GM12891 (cell line): ENCODE measurements around the gene PTPRG.
A peak's percentile ranks its signal among the peaks of the same experiment; 100 is the strongest.

Experiments used
- DNase-seq: peaks from one replicate; pipeline ENCODE4 v3.0.0; 2011; ENCODE audit warnings: low spot score; ENCODE audit not compliant: insufficient read length
- FAIRE-seq: peaks from 2 replicates; lab custom pipeline; 2011; peaks lifted over from hg19 to GRCh38; lab: Jason Lieb, UNC
- PAX5 ChIP-seq: IDR thresholded peaks from 2 replicates; pipeline ENCODE4 v1.6.1; 2011; ENCODE audit warnings: low read length, moderate library complexity, mild to moderate bottlenecking; ENCODE audit not compliant: insufficient read depth, severe bottlenecking
- POLR2A ChIP-seq: IDR thresholded peaks from 2 replicates; pipeline ENCODE4 v1.6.1; 2011; ENCODE audit warnings: low read depth, low read length, control low read depth
- POLR2AphosphoS5 ChIP-seq: IDR thresholded peaks from 2 replicates; pipeline ENCODE4 v1.6.1; 2011; ENCODE audit warnings: low read depth, low read length, control low read depth
- POU2F2 ChIP-seq: IDR thresholded peaks from 2 replicates; pipeline ENCODE4 v1.6.1; 2011; ENCODE audit warnings: low read depth, mild to moderate bottlenecking, control low read depth, low read length, moderate library complexity
- SPI1 ChIP-seq: IDR thresholded peaks from 2 replicates; pipeline ENCODE4 v1.6.1; 2011; ENCODE audit warnings: low read depth, low read length, control low read depth
- TAF1 ChIP-seq: IDR thresholded peaks from 2 replicates; pipeline ENCODE4 v1.6.1; 2011; ENCODE audit warnings: low read depth, low read length, control low read depth

PTPRG gene

GRCh38 chr3:61853912-61854311 is 292.5 kb downstream of the PTPRG start:
- TF ChIP-seq TAF1 (no peak), PAX5 (no peak), POLR2A (no peak), POLR2AphosphoS5 (no peak), POU2F2 (no peak), SPI1 (no peak)
- DNase-seq: no peak
- FAIRE-seq: no peak

DNA sequence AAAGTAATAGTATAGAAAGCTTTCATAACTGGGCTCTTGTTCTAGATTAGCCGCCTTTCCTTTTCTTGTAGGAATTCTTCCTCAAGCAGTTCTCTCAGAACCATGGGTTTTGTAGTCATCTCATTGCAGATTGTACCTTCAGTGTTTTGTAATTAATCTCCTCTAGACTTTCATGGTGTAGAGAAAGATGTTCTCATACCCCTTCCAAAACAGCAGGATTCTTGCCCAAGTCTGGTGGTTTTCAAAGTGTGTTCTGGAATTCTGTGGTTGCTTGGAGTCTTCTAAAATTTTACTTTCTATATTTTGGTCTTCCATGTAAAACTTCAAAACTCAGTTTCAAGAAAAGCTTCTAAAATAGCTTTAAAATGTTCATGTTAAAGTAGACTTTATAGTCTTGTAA is 293.8 kb downstream of the PTPRG start:
- no peak for TF ChIP-seq TAF1
- TF ChIP-seq POLR2A: no peak
- TF ChIP-seq SPI1: no peak
- TF ChIP-seq POU2F2: no peak
- TF ChIP-seq PAX5: no peak
- TF ChIP-seq POLR2AphosphoS5: no peak
- DNase-seq (no peak), FAIRE-seq (no peak)

DNA sequence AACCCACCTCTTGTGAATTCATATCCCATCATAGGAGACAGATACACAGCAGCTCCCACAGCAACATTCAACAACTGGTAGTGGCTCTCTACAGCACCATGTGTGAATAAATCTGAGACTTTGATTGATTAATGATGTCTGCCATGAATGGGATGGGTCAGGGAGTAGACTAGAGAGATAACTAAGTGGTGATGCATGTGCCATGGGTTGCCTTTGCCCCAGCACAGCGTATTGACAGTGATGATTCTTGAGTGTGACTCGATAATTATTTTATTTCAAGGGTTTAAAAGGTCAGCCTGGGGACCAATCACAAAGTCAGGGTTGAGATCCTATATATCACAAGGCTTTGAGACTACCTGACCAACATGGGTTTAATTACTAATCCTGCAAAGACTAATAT is 295.9 kb downstream of the PTPRG start:
- DNase-seq: no peak
- FAIRE-seq: no peak
- no peak for TF ChIP-seq POLR2A
- no peak for TF ChIP-seq POLR2AphosphoS5
- TF ChIP-seq SPI1: no peak

GRCh38 chr3:61858054-61858453 is 296.7 kb downstream of the PTPRG start:
- TF ChIP-seq POU2F2: no peak
- no peak for TF ChIP-seq PAX5
- no peak for TF ChIP-seq POLR2A
- TF ChIP-seq TAF1: no peak
- TF ChIP-seq SPI1: no peak
- TF ChIP-seq POLR2AphosphoS5: no peak
- DNase-seq (no peak), FAIRE-seq (no peak)

DNA sequence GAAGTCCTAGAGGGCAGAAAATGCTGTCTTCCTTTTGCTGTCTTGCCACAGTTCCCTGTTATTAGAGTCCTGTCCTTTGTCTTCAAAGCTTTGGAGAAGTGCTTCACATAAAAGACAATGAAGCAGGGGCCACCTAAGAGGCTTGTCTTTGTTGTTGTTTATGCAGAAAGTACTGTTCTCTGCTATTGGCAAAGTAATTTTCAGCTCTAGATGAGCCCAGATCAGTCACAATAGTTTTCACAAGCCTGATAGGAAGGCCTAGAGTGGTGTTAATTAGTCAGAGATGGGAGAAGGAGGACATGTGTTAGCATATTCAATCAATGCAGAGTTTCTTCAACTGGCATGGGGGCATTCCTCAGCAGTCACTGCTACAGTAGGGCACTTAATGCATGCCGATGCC is 300.0 kb downstream of the PTPRG start:
- TF ChIP-seq SPI1 (no peak), POLR2A (no peak)
- DNase-seq (no peak), FAIRE-seq (no peak)

DNA sequence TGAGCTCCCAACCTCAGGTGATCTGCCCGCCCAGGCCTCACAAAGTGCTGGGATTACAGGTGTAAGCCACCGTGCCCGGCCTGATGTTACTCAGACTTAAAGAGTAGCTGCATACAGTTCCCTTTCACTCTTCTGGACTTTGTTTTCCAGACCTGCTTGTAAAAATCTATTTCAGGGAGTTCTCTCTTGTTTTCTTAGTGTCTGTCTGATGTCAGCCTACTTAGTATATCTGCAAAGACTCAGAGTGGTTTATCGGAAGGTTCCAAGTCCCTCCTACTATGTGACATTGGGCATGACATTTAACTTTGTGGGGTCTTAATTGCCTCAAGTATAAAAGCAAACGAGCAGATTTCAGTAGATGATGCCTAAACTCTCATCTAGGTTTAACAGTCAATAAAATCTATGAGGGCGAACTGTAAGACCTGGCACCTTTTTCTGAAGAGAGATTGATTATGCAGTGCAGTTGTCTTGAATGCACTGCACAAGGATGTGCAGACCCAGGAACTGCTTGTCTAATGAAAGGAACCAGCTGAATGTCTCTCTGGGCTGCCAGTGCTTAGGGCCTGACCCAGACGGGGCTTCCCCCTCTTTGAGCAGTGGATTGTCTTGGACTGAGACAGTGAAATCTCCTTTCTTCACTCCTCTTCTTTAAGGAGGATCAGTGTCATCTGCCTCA is 301.4 kb downstream of the PTPRG start:
- TF ChIP-seq PAX5 (no peak), POLR2A (no peak), POLR2AphosphoS5 (no peak), SPI1 (no peak), TAF1 (no peak), POU2F2 (no peak)
- DNase-seq (no peak), FAIRE-seq (no peak)

- DNase-seq (no peak), FAIRE-seq (no peak)
- no peak for TF ChIP-seq TAF1
- TF ChIP-seq POLR2AphosphoS5: no peak
- TF ChIP-seq SPI1: no peak
- no peak for TF ChIP-seq POU2F2
- TF ChIP-seq POLR2A: no peak
Measured at GRCh38 chr3:61863579-61863978, 302.2 kb downstream of the PTPRG start.

- FAIRE-seq (no peak), DNase-seq (no peak)
- TF ChIP-seq POLR2AphosphoS5 (no peak), POU2F2 (no peak), TAF1 (no peak), PAX5 (no peak), SPI1 (no peak), POLR2A (no peak)
Measured at GRCh38 chr3:61864886-61865285, 303.5 kb downstream of the PTPRG start.

- DNase-seq: no peak
Measured at GRCh38 chr3:61865466-61866152, 304.2 kb downstream of the PTPRG start.

GRCh38 chr3:61866153-61866542 is 304.8 kb downstream of the PTPRG start:
- FAIRE-seq (no peak), DNase-seq (no peak)
- TF ChIP-seq TAF1: no peak
- peak; percentile 62 for TF ChIP-seq SPI1

More at GRCh38 chr3:61865466-61866152, 304.2 kb downstream of the PTPRG start:
- no peak for TF ChIP-seq POU2F2
- no peak for TF ChIP-seq POLR2AphosphoS5
- no peak for TF ChIP-seq SPI1
- TF ChIP-seq TAF1: no peak
- TF ChIP-seq POLR2A: no peak
- no peak for TF ChIP-seq PAX5
- no peak for FAIRE-seq
